ENCODE results near the gene FIBCD1.
"Not testable (repeated sequence)": the region's sequence is repeated elsewhere in the genome, so short reads cannot be mapped to it uniquely, and the experiment has no call there.

FIBCD1 gene

DNA sequence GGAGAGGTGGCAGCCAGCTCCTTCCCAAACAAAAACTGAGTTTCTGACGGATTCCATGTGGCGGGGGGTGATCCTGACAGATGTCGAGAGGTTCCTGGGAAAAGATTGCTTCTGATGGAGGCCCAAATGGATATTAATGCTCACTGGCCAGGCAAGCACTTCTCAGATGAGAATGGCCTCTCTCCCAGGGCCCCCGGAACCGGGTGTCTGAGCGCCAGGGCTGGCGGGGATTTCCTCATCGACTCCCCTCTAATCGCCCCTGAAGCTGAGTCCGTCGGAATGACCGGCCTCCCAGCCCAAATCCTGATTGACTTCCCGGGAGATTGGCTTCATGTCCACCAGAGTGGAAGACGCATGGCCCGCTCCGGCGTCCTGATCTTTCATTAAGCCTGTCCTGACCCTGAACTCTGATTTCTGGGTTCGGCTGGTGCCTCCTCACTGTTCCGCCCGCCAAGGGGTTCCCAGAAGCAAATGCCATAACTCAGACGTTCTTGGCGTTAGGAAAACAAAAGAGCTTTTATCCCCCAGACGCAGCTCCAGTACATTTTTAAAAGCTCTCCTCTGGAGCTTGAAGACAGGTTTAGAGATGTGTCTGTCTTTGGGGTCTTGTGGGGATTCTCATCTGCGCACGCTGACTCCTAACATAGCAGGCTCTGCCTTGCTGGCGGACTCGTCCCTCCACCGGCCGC is 17.6 kb downstream of the FIBCD1 start:
- no peak for DNase-seq

DNA sequence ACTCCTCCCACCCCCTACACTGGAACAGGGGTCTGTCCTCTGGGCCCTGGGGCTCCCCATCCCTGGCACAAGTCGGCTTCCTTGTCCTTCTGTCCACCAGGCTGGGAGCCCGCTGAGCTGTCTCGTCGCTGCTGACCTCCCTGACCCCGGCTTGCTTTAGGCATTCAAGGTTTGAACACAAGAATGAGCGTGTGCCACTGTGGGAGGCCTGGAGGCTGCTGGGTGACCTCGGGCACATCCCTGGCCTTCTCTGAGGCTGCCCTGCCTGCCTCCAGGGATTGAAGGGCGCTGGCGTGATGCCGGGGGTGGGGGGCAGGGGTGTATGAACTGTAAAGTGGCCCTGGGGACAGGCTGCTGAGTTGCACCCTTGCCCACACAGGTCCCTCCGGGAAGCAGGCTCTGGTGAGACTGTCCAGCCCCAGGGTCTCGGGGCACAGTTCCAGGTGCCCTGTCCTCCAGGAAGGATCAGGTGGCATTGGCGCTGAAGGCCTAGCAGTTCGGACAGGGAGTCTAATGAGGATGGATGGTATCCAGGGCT is 18.2 kb downstream of the FIBCD1 start:
- no peak for DNase-seq

DNA sequence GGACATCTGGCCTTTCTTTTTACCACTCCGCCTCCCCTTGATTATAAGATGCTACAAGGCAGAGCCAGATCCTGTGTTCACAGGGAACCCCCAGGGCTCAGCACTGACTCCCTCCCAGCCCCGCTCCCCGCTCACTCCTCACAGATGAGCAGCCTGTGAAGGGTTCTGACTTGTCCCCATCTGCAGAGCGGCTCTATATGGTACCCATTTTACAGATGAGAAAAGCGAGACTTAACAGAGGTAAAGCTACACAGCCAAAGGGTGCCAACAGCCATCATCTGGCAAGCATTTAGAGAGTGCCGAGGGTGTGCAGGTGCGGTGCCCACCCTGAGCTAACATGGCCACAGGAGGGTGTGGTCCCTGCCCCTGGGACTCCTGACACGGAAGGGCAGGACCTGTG is 18.8 kb downstream of the FIBCD1 start:
- DNase-seq: no peak

DNA sequence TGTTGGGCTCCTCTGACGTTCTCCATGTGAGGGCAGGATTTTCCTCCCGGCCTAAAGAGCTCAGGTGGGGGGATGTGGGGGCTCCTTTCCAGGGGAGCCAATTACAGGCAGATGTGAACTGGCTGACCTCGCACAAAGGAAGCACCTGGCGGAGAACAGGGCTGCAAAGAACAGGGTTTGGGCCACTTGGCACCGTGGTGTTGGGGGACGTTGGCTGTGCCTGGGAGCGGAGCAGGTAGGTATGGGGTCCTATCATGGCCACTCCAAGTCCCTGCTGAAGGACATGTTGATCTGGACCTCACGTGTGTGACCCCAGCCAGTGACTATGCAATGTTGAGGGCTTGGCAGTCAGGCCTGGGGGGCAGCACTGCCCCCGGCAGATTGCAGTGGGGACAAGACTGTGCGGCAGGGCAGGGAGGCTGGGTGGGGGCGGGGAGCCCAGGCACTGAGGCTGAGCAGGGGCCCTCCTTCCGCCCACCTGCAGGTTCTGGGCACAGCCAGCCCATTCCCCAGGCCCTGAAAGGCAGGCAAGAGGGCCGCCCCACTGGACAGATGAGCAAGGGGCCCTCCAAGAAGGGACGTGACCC is 19.4 kb downstream of the FIBCD1 start:
- no peak for DNase-seq

DNA sequence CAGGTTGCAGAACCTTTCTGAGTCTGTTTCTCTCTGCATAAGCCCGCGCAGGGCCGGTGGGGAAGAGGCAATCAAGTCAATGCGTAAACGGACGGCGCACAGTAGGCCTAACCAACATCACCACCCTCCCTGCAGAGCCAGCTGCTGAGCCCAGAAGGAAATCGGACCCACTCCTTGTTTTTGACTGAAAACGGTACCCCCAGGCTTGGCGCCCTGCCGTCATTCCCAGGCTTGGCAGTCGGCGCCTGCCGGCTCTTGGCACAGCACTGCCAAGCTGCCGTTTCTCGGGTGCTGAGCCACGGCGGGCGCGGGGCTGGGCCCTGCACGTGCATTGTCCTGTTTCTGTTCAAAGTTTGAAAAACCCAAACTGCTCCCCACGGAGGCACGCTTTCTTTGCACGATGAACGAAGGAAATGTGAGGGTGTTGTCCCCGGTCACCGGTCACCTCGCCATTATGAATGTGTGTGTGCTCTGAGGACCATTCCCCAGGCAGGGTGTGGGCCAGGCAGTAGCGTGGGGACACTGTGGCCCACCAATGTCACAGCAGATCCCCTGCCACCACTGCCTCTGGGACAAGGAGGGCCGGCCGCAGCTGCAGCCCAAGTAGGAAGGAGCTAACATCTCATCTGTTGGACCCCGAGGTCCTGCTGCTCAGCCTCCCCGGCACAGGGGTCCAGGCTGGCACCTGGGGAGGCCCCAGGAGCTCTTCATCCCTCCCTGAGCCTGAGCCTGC is 20.1 kb downstream of the FIBCD1 start:
- DNase-seq: no peak

DNA sequence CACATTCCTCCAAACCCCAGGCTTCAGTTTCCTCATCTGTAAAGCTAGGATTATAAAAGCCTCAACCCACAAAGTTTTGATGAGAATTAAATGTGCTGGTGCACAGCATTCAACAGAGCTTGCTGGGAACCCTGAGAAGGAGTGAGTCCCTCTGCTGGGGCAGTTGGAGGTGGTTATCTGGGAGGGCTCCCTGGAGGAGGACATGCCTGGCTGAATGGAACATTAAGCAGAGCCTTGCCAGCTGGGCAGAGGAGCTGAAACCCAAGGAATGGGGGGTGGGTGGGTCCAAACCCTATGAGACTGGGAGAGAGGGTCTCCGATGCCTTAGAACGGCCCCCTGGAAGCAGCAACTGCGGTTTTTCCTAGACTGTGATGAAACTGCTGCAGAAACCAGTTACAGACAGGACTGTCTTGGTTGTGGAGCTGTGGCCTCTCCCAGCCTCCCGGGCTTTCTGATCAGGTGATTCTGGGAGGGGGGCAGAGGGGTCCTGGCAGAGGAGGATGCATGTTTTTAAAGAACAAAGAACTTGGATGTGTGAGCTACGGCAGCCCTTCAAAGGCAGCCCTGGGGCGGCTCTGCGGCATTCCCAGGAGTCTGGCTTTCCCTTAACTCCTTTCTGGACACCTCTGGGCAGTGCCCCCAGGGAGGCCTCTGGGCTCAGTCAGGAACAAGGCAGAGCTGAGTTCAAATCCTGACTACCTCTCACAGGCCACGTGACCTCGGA is 20.8 kb downstream of the FIBCD1 start:
- DNase-seq: no peak

DNA sequence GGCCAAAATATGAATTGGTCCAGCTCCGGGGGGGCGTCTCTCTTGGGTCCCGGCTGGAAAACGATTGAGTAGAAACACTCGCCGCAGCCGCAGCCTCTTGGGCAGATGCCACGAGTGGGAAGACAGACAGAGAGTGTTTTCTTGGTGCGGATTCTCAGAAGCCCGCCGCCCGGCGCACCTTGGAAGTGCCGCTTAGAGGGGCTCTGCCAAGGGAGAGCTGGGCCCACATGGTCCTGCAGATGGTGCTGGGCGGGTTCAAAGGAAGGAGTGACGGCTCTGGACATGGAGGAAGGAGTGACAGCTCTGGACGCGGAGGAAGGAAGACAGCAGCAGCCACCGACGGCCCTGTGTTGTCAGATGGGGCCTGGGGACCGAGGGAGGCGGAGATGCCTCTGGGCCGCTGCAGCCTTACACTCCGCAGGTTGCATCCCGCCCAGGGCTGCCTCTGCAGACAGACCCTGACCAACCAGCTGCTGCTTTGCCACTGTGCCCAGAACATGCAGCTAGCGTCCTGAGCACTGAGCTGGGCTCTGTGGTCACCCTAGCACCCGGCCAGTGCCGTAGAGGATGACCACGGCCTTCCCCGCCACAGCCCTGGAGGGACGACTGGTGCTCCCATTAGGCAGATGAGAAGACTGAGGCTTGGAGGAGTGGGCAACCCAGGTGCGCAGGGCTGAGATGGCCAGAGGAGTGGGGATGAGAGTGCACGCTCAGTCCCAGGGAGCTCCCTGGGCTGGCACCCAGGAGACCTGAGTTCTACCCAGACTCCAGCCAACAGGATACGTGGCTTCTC is 21.7 kb downstream of the FIBCD1 start:
- no peak for DNase-seq

DNA sequence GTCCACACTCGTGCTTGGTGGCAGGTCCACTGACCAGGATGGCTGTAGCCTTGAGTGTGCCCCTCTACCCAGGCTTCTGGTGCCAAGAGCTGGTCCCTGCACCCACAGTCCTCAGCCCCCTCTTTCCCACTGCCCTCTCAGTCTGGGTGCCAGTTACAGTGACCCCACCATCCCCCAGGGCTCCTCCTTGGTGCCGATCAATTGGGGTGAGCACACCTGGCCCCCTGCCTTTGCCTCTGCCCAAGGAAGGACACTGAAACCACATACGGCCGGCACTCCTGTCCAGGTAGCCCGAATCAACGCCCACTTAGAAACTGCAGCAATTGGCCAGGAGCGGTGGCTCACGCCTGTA is 24.0 kb downstream of the FIBCD1 start:
- DNase-seq: no peak

DNA sequence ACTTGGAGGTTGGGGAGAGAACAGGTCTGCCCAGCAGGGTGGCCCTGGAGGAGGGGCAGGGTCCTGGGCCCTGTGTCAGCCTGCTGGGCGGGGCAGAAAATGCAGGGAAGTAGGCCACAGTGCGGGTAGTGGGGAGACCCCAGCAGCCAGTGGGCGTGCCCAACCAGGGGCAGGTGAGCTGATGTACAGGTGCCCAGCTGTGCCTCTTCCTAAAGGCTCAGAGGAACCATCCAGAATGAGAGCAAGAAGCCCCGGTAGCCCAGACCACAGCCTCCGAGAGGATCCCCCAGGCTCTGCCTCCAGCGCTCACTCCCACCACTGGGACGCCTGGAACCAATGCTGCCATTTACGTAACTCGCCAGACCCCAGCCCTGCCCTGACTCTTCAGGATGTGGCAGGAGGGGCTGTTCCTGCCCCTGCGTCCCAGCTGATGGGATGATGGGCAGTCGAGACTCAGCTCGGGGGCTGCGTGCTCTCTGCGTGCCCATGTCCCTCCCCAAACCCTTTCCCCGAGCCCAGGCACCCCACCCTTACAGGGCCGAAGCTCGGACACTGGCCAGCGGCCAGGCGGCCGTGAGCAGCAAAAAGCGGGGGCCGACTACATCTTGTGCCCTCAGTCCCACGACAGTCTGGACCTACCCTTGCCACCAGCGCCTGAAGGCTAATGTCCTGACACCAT is 24.5 kb downstream of the FIBCD1 start:
- no peak for DNase-seq

DNA sequence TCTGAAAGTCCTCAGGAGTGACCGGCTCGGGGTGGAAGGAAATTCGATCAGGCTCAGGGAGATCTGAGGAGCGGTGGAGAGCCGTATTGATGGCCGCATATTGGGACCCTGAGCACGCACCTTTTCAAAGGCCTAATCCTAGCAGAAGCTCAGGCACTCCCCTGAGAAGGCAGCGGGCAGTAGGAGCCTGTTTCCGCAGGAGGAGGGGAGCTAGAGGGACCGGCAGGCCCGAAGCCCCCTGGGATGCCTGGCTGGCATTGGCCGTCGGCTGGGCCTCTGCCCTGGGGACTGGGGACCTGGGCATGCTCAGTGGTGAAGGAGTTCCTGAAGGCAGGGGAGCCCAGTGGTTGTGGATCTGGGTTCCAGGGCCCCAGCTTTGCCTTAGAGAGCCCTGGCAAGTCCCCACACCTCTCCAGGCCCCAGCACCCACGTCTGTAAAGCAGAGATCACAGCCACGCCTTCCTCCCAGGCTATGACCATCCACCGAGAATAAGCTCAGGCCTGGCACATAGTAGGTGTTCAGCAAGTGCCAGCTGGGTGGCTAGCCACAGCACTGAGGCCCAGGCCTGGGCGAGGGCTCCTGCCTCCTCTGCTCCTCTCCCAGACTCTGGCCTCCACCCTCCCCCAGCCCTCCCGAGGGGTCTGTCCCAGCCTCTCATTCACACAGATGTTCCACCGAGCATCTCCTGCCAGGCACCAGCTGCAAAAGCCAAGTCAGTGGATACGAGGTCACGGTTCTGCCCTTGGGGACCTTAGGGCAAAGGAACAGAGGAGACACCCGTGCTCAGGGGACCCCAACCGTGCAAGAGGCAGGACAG is 25.2 kb downstream of the FIBCD1 start:
- DNase-seq: no peak

DNA sequence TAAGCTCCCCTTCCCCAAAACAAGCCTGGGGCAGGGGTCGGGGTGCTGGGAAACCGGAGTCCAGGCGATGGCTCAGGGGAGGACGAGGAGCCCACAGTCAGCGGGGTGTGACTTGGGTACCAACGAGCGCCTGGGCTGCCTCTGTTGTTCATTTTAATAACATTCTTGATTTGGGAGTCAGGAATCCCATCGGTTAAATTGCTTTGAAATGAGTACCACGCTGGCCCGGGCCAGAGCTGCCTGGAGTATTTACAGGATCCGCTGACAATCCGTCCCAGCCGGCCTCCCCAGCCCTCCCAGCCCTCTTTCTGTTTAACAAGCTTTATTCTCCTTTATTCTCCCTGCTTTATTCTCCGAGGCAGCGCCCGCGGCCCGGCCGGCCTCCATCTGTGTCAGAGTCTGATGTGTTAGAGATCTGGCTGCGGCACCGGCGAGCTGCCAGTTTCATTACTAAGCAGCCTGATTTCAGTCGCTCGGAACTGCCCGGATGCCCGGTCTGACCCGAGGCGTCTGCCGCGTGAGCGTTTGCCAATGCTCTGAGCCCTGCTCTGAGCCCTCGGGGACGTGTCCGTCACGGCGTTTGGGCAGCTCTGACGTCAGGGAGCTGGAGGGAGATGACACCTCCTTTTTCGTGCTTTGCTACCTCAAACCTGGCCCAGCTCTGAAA is 26.0 kb downstream of the FIBCD1 start:
- DNase-seq: no peak

DNA sequence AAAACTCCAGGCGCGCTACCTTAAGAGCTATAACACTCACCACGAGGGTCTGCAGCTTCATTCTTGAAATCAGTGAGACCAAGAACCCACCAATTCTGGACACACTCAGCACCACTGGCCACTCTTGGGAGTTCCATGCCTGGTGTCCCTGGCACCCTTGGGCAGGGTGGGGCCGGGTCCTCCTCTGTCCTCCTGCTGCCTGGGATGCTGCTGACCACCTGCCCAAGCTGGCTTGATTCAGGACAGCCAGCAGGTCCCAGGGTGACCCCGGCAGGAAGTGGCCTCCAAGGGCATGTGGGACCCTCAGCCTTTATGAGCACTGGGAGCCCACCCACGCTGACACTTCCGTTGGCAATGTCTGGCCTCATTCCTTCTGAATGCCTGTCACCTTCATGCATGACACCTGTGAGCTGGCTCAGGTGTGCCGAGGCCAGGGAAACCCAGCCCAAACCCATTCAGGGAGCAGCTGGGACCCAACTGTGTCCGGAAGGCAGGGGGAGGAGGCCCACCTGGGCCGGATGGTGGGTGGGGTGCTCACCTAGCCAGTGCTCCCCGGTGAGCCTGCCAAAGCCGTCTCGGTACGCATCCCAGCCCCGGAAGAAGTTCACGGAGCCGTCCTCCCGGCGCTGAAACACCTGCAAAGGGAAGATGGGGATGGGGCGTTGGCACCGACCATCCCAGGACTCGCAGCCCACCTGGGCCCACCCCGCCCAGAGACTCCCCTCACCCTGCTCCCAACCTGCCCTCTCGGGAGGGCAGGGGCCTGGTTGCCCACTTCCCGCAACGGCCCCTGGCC is 27.6 kb downstream of the FIBCD1 start:
- DNase-seq: no peak

DNA sequence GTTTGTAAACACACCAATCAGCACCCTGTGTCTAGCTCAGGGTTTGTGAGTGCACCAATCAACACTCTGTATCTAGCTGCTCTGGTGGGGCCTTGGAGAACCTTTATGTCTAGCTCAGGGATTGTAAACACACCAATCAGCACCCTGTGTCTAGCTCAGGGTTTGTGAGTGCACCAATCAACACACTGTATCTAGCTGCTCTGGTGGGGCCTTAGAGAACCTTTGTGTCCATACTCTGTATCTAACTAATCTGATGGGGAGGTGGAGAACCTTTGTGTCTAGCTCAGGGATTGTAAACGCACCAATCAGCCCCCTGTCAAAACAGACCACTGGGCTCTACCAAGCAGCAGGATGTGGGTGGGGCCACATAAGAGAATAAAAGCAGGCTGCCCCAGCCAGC is 28.4 kb downstream of the FIBCD1 start:
- DNase-seq: not testable (repeated sequence)

DNA sequence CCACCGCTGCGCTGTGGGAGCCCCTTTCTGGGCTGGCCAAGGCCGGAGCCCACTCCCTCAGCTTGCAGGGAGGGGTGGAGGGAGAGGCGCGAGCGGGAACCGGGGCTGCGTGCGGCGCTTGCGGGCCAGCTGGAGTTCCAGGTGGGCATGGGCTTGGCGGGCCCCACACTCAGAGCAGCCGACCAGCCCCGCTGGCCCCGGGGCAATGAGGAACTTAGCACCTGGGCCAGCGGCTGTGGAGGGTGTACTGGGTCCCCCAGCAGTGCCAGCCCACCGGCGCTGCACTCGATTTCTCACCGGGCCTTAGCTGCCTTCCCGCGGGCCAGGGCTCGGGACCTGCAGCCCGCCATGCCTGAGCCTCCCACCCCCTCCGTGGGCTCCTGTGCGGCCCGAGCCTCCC is 29.0 kb downstream of the FIBCD1 start:
- DNase-seq: not testable (repeated sequence)

DNA sequence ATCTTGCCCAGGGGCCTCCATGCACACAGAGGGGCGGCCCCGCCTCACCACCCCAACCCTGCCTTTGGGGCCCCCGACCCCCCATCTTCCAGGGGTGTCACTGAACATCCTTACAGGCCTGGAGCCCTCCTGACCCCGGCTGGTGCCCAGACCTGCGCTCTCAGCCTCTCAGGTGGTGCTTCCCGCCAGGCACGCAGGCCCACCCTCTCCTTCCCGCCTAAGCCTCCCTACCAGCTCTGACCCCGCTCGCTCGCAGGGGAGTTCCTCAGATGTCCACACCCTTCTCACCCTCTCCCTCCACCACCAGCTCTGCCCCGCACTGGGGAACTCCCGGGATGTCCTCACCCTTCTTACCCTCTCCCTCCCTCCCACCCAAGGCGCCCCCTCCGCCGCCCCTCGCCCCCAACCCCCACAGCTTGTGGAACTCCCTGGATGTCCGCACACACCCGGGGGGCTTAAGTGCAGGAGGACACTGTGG is 30.1 kb downstream of the FIBCD1 start:
- no peak for DNase-seq

DNA sequence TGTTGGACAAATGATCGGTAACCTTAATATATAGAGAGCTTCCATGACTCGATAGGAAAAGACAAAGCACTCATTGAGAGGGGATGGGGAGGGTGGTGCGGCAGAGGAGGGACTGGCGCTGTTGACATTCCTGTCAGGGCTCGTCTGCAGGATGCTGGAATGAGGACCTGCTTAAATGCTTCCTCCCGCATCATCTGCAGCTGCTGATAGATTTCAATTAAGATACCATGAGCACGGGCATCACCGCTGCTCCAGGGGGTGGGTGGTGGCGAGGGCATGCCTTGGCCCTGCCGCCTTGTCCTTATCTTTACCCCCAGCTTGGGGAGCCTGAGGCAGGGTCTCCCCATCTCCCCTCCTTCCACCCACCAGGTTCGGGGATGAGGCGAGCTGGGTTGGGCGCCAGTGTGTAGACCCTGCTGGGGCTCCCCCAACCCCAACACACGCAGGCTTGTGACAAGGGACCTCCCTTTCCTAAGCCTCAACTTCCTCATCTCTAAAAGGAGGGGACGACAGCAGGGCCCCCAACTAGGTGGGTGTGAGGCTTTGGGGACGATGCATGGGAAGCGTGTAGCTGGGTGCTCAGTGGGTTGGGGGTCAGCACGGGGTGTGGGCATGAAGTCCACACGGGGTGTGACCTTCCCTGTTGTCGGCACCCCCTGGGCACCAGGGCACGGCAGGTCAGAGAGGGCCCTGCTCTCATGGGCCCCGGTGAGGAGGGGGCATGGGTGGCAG is 30.7 kb downstream of the FIBCD1 start:
- no peak for DNase-seq

DNA sequence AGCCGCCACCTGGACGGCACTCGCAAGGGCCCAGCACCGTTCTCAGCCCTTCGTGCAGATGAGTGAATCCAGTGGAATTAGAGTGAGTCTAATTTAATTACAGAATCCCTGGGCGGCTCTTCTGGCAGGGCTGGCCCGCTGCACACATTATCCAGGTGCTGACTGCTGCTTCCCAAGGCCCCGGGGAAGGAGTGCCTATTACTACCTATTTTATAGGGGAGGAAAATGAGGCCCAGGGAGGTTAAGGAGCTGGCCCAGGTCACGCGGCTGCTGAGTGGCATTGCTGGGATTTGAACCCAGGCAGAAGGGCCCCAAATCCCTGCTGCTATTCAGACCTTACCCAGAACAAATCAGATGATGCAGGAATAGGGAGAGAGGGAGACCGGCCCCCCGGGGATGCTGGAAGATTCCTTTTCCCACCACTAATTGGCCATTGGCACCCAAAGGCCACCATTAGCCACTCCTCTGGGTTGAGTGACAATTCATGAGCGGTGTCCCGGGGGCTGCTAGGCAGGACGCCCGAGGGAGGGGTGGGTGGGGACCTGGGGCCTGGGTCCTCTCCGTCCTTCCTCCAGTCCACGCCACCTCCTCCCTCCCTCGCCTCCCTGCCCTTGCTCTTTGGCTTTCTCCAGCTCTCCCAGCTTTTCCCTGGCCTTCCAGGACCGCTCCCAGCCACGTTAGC is 32.2 kb downstream of the FIBCD1 start:
- no peak for DNase-seq

Measured in NCI-H1930 (cell line).